Esophagus squamous epithelium (tissue), 4 donors: ENCODE measurements around the gene DDAH2.

Experiments
- POLR2A ChIP-seq, 4 donors: fragments of 450-650 bp; IDR thresholded peaks; one replicate each; pipeline ENCODE4 v1.6.1; 2017; ENCODE audit warnings: antibody characterized with exemption in 4 of 4, mild to moderate bottlenecking in 4 of 4, moderate library complexity in 3 of 4
- TF ChIP-seq, protein P1 (sequence below), 6 experiments: fragments of 450-650 bp in 4 of 6; fragments of 200-600 bp in 2 of 6; sonication (generic) in 2 of 6; IDR thresholded peaks; one replicate each; pipeline ENCODE4 v1.5.1; 2016 to 2019; ENCODE audit warnings: antibody characterized with exemption in 6 of 6, mild to moderate bottlenecking in 4 of 6, moderate library complexity in 4 of 6

- TF ChIP-seq POLR2A (IDR thresholded peaks at IDR 0.05), result peak in 2 of 4 donors; percentile 31 to 54
- TF ChIP-seq, protein P1, sequence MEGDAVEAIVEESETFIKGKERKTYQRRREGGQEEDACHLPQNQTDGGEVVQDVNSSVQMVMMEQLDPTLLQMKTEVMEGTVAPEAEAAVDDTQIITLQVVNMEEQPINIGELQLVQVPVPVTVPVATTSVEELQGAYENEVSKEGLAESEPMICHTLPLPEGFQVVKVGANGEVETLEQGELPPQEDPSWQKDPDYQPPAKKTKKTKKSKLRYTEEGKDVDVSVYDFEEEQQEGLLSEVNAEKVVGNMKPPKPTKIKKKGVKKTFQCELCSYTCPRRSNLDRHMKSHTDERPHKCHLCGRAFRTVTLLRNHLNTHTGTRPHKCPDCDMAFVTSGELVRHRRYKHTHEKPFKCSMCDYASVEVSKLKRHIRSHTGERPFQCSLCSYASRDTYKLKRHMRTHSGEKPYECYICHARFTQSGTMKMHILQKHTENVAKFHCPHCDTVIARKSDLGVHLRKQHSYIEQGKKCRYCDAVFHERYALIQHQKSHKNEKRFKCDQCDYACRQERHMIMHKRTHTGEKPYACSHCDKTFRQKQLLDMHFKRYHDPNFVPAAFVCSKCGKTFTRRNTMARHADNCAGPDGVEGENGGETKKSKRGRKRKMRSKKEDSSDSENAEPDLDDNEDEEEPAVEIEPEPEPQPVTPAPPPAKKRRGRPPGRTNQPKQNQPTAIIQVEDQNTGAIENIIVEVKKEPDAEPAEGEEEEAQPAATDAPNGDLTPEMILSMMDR (IDR thresholded peaks at IDR 0.05), result no peak
These were observed 1.0 kb upstream of the DDAH2 start for GRCh38 chr6:31729979-31730630.
